Psoas muscle (tissue), 8 donors: Measurements from ENCODE around the gene DCXR. TPM values are rescaled to one million over a fixed set of nuclear protein-coding genes. Genes with fewer than 3 reads are reported as not detected.

Source experiments
- ATAC-seq, 4 donors: fragments of 200-7000 bp; cut with Tn5 transposase; one replicate each; pipeline ENCODE4 v1.9.1; 2020; ENCODE audit warnings: moderate library complexity in 3 of 4, mild to moderate bottlenecking in 2 of 4
- DNase-seq, 2 donors: peaks; one replicate each; pipeline ENCODE4 v3.0.0-alpha.2; 2020
- H3K27ac ChIP-seq: fragments of 200-600 bp; one replicate; pipeline ENCODE4 v1.8.0; 2022
- H3K27me3 ChIP-seq, 3 donors: fragments of 200-600 bp in 1 of 3; one replicate each; pipeline versions ENCODE4 v1.6.1 to v1.8.0; 2013 to 2022; ENCODE audit warnings: low read length in 2 of 3, mild to moderate bottlenecking in 2 of 3, moderate library complexity in 1 of 3; ENCODE audit not compliant: insufficient read depth in 3 of 3
- H3K36me3 ChIP-seq, 2 donors: fragments of 200-600 bp in 1 of 2; one replicate each; pipeline versions ENCODE4 v1.6.1 to v1.8.0; 2013 to 2022; ENCODE audit warnings: low read depth in 1 of 2, mild to moderate bottlenecking in 1 of 2, moderate library complexity in 1 of 2; ENCODE audit not compliant: insufficient read depth in 1 of 2
- H3K4me1 ChIP-seq: fragments of 200-600 bp; one replicate; pipeline ENCODE4 v1.8.0; 2022
- H3K4me3 ChIP-seq: fragments of 200-600 bp; one replicate; pipeline ENCODE4 v1.8.0; 2022; ENCODE audit warnings: mild to moderate bottlenecking
- H3K9me3 ChIP-seq: fragments of 200-600 bp; one replicate; pipeline ENCODE4 v1.8.0; 2022
- CTCF ChIP-seq: fragments of 200-600 bp; IDR thresholded peaks from one replicate; pipeline ENCODE4 v1.8.0; 2022; ENCODE audit warnings: antibody characterized with exemption
- WGBS, 3 donors: extraction: QIAGEN DNeasy Blood & Tissue Kit; methylation state at CpG; one replicate each; pipeline versions ENCODE4 v1.1.6 to v1.1.7; 2013; 5-methylcytosine and 5-hydroxymethylcytosine counted together
- intact Hi-C, 2 donors: fragments of 100-400 bp; cut with DNase I; formaldehyde crosslinking; loops; one replicate each; pipeline versions ENCODE4 v1.11.0 to v1.14.2; 2022
- polyA plus RNA-seq, 3 donors: library from polyadenylated mRNA; stranded (reverse); fragments of 200-250 nt; gene quantifications; one replicate each; pipeline ENCODE4 v1.2.3, GENCODE V29; 2013
- total RNA-seq, 4 donors: library from RNA; stranded (reverse); fragmentation: NEBNext Ultra II Directional in 2 of 4; extraction: Animal tissue kit (Norgen Biotek cat#: 25700) in 2 of 4; gene quantifications; one replicate each; pipeline versions ENCODE4 v1.2.1 to v1.2.4, GENCODE V29; 2021 to 2023
- donor health status: healthy with polysubstance abuse.
- donor health status: DM: no; HTN: no; CAD: no; lungs with moderate emphysema.
- donor health status: Bipolar disorder and iron deficiency.
- donor health status: healthy.
- donor health status: DM: yes; HTN: yes; CAD: no.
- donor health status: DM: no; HTN: no; CAD: no.
- donor health status: DM: no; HTN: no; CAD: no.
- donor health status: DM: yes; HTN: yes; CAD: no.

DCXR gene
- total and polyA plus RNA-seq, 7 donors: 111 to 216 (median 147) TPM

GRCh38 chr17:82013341-82013740 is 24.2 kb downstream of the DCXR start:
- no peak for TF ChIP-seq CTCF
- H3K27ac ChIP-seq: no peak overlapping the region
- no peak for ATAC-seq
- intact Hi-C loops: no loop called here
- 50 to 85% (median 75%) methylated on average over 20 to 22 of the region's 22 CpGs for WGBS, 3 donors
- H3K4me3 ChIP-seq: no peak overlapping the region
- H3K9me3 ChIP-seq: no peaks in the 10 kb centered on the region
- peaks cover 0 to 41% of the 10 kb centered on the region in 2 donors for H3K36me3 ChIP-seq
- H3K4me1 ChIP-seq: peaks cover 11% of the 10 kb centered on the region
- no peak for DNase-seq
- no peaks in the 10 kb centered on the region for H3K27me3 ChIP-seq

GRCh38 chr17:82012640-82013295 is 24.7 kb downstream of the DCXR start:
- TF ChIP-seq CTCF: no peak
- Histone ChIP-seq H3K4me1 (peaks cover 6% of the 10 kb centered on the region), H3K27ac (no peak overlapping the region), H3K36me3 (peaks cover 0 to 41% of the 10 kb centered on the region in 2 donors), H3K4me3 (no peak overlapping the region), H3K9me3 (no peaks in the 10 kb centered on the region), H3K27me3 (no peaks in the 10 kb centered on the region)
- intact Hi-C loops: no loop called here
- 85 to 90% (median 85%) methylated on average over 10 to 19 of the region's 19 CpGs for WGBS, 3 donors
- no peak for DNase-seq
- no peak for ATAC-seq

- H3K27ac ChIP-seq: no peak overlapping the region
- DNase-seq (no peak), ATAC-seq (no peak)
- H3K36me3 ChIP-seq: peaks cover 0 to 37% of the 10 kb centered on the region in 2 donors
- peaks cover under 1% of the 10 kb centered on the region for H3K4me1 ChIP-seq
- H3K4me3 ChIP-seq: no peak overlapping the region
- intact Hi-C loops: no loop called here
- no peaks in the 10 kb centered on the region for H3K27me3 ChIP-seq
- WGBS, 3 donors: 79 to 86% (median 81%) methylated on average over 17 to 20 of the region's 20 CpGs
- TF ChIP-seq CTCF: no peak
- no peaks in the 10 kb centered on the region for H3K9me3 ChIP-seq
These were observed 25.2 kb downstream of the DCXR start for GRCh38 chr17:82012261-82012639.

- DNase-seq: no peak
- no peak for TF ChIP-seq CTCF
- no peak for ATAC-seq
- Histone ChIP-seq H3K36me3 (peaks cover 0 to 37% of the 10 kb centered on the region in 2 donors), H3K4me3 (no peak overlapping the region), H3K4me1 (no peaks in the 10 kb centered on the region), H3K27ac (no peak overlapping the region), H3K9me3 (no peaks in the 10 kb centered on the region), H3K27me3 (no peaks in the 10 kb centered on the region)
- 94 to 95% (median 95%) methylated on average over 18 to 19 of the region's 19 CpGs for WGBS, 3 donors
- intact Hi-C loops: no loop called here
These were observed 25.8 kb downstream of the DCXR start for GRCh38 chr17:82011617-82012187.
